ENCODE results near the gene LRRK1. TPM values are rescaled to one million over a fixed set of nuclear protein-coding genes. Genes with fewer than 3 reads are reported as not detected.

Gene LRRK1
- total and polyA plus RNA-seq, 2 experiments from 2014 or later, result 6.2 to 6.4 TPM

GRCh38 chr15:101029971-101030661, 111.0 kb downstream of the LRRK1 start:
- in situ Hi-C loops (cut with MboI), result no loop called here

GRCh38 chr15:101031213-101031612, 112.1 kb downstream of the LRRK1 start:
- no peaks in the 10 kb centered on the region for H3K9me2 ChIP-seq (ENCODE audit: insufficient read depth)
- H3K4me3 ChIP-seq, result no peak overlapping the region
- no peaks in the 10 kb centered on the region for H3K36me3 ChIP-seq (ENCODE audit: low read depth)
- no peak overlapping the region for H3K27ac ChIP-seq
- TF ChIP-seq EZH2 (IDR thresholded peaks at IDR 0.05; ENCODE audit: insufficient read depth, poor library complexity, severe bottlenecking), result no peak
- no peak for TF ChIP-seq EZH2phosphoT487 (IDR thresholded peaks at IDR 0.05; ENCODE audit: insufficient read depth, low read depth)
- H3K79me2 ChIP-seq (ENCODE audit: insufficient read depth), result no peaks in the 10 kb centered on the region
- DNase-seq, result no peak
- no peaks in the 10 kb centered on the region for H3K4me1 ChIP-seq (ENCODE audit: insufficient read depth)
- no peak overlapping the region for H3K4me2 ChIP-seq (ENCODE audit: unreplicated experiment)
- in situ Hi-C loops (cut with MboI), result no loop called here
- H3F3A ChIP-seq (ENCODE audit: insufficient read depth), result no peaks in the 10 kb centered on the region
- H3K9me3 ChIP-seq (ENCODE audit: low read depth), result no peaks in the 10 kb centered on the region
- H4K20me1 ChIP-seq (ENCODE audit: insufficient read depth), result no peaks in the 10 kb centered on the region
- WGBS, 2 experiments (ENCODE audit: low coverage in 1 of 2, low lambda C conversion rate in 2 of 2, missing lambda C conversion rate in 2 of 2), result 98 to 99% methylated on average over 8 of the region's 8 CpGs
- no peak overlapping the region for H2AFZ ChIP-seq
- H3K9ac ChIP-seq, result no peak overlapping the region
- no peaks in the 10 kb centered on the region for H3K27me3 ChIP-seq (replicated peaks; ENCODE audit: insufficient read depth)

More at GRCh38 chr15:101029971-101030661, 111.0 kb downstream of the LRRK1 start:
- Histone ChIP-seq H3K9me3 (ENCODE audit: low read depth) (no peaks in the 10 kb centered on the region), H3K4me2 (ENCODE audit: unreplicated experiment) (no peak overlapping the region), H2AFZ (no peak overlapping the region), H3K36me3 (ENCODE audit: low read depth) (no peaks in the 10 kb centered on the region), H3K27ac (no peak overlapping the region), H3K79me2 (ENCODE audit: insufficient read depth) (no peaks in the 10 kb centered on the region), H3K27me3 (replicated peaks; ENCODE audit: insufficient read depth) (no peaks in the 10 kb centered on the region), H3K9ac (no peak overlapping the region), H3K4me3 (no peak overlapping the region), H3K4me1 (ENCODE audit: insufficient read depth) (no peaks in the 10 kb centered on the region), H3F3A (ENCODE audit: insufficient read depth) (no peaks in the 10 kb centered on the region), H3K9me2 (ENCODE audit: insufficient read depth) (no peaks in the 10 kb centered on the region), H4K20me1 (ENCODE audit: insufficient read depth) (no peaks in the 10 kb centered on the region)
- DNase-seq, result no peak
- no peak for TF ChIP-seq EZH2 (IDR thresholded peaks at IDR 0.05; ENCODE audit: insufficient read depth, poor library complexity, severe bottlenecking)
- TF ChIP-seq EZH2phosphoT487 (IDR thresholded peaks at IDR 0.05; ENCODE audit: insufficient read depth, low read depth), result no peak
- WGBS, 2 experiments (ENCODE audit: low coverage in 1 of 2, low lambda C conversion rate in 2 of 2, missing lambda C conversion rate in 2 of 2), result 90 to 93% methylated on average over 8 to 9 of the region's 9 CpGs

GRCh38 chr15:101033801-101034200, 114.6 kb downstream of the LRRK1 start:
- Histone ChIP-seq H2AFZ (no peak overlapping the region), H3F3A (ENCODE audit: insufficient read depth) (no peaks in the 10 kb centered on the region), H3K36me3 (ENCODE audit: low read depth) (no peaks in the 10 kb centered on the region), H3K9ac (no peak overlapping the region), H3K27ac (no peak overlapping the region), H3K79me2 (ENCODE audit: insufficient read depth) (no peaks in the 10 kb centered on the region), H4K20me1 (ENCODE audit: insufficient read depth) (no peaks in the 10 kb centered on the region), H3K27me3 (replicated peaks; ENCODE audit: insufficient read depth) (no peaks in the 10 kb centered on the region), H3K4me2 (ENCODE audit: unreplicated experiment) (no peak overlapping the region), H3K9me3 (ENCODE audit: low read depth) (no peaks in the 10 kb centered on the region), H3K4me3 (no peak overlapping the region), H3K9me2 (ENCODE audit: insufficient read depth) (no peaks in the 10 kb centered on the region), H3K4me1 (ENCODE audit: insufficient read depth) (no peaks in the 10 kb centered on the region)
- DNase-seq, result no peak
- in situ Hi-C loops (cut with MboI), result no loop called here
- 96 to 97% methylated on average over 3 of the region's 3 CpGs for WGBS, 2 experiments (ENCODE audit: low coverage in 1 of 2, low lambda C conversion rate in 2 of 2, missing lambda C conversion rate in 2 of 2)
- no peak for TF ChIP-seq EZH2 (IDR thresholded peaks at IDR 0.05; ENCODE audit: insufficient read depth, poor library complexity, severe bottlenecking)
- TF ChIP-seq EZH2phosphoT487 (IDR thresholded peaks at IDR 0.05; ENCODE audit: insufficient read depth, low read depth), result no peak

- Histone ChIP-seq H3K27me3 (replicated peaks; ENCODE audit: insufficient read depth) (no peaks in the 10 kb centered on the region), H3K4me2 (ENCODE audit: unreplicated experiment) (no peak overlapping the region), H3K36me3 (ENCODE audit: low read depth) (no peaks in the 10 kb centered on the region), H3K9me2 (ENCODE audit: insufficient read depth) (no peaks in the 10 kb centered on the region), H2AFZ (no peak overlapping the region), H3K4me1 (ENCODE audit: insufficient read depth) (no peaks in the 10 kb centered on the region), H3K9me3 (ENCODE audit: low read depth) (no peaks in the 10 kb centered on the region), H3K79me2 (ENCODE audit: insufficient read depth) (no peaks in the 10 kb centered on the region), H3K4me3 (no peak overlapping the region), H4K20me1 (ENCODE audit: insufficient read depth) (no peaks in the 10 kb centered on the region), H3K9ac (no peak overlapping the region), H3K27ac (no peak overlapping the region), H3F3A (ENCODE audit: insufficient read depth) (no peaks in the 10 kb centered on the region)
- DNase-seq, result no peak
- TF ChIP-seq EZH2 (IDR thresholded peaks at IDR 0.05; ENCODE audit: insufficient read depth, poor library complexity, severe bottlenecking), result no peak
- no peak for TF ChIP-seq EZH2phosphoT487 (IDR thresholded peaks at IDR 0.05; ENCODE audit: insufficient read depth, low read depth)
- in situ Hi-C loops (cut with MboI), result no loop called here
These were observed 116.5 kb downstream of the LRRK1 start for GRCh38 chr15:101035611-101036010.
